Adrenal gland (tissue), 12 donors: Measurements from ENCODE around the gene CDK4. TPM values are rescaled to one million over a fixed set of nuclear protein-coding genes. Genes with fewer than 3 reads are reported as not detected.

Experiments used
- DNase-seq, 7 donors: peaks; one replicate each; pipeline ENCODE4 v3.0.0-alpha.2; 2019 to 2020
- H3K27ac ChIP-seq, 5 donors: fragments of 200-600 bp; sonication (generic) in 4 of 5; 1 replicate in 3 of 5; 2 replicates in 2 of 5; pipeline versions ENCODE4 v1.5.1 to v1.8.0; 2016 to 2020; ENCODE audit warnings: mild to moderate bottlenecking in 1 of 5
- H3K27me3 ChIP-seq: fragments of 200-600 bp; 2 replicates; pipeline ENCODE4 v1.8.0; 2021
- H3K36me3 ChIP-seq, 2 donors: fragments of 200-600 bp; replicated peaks in 1 of 2; 1 replicate in 1 of 2; 2 replicates in 1 of 2; pipeline versions ENCODE4 v1.5.1 to v1.8.0; 2018 to 2022
- H3K4me1 ChIP-seq, 2 donors: fragments of 200-600 bp; replicated peaks in 1 of 2; 1 replicate in 1 of 2; 2 replicates in 1 of 2; pipeline versions ENCODE4 v1.5.1 to v1.8.0; 2018 to 2021
- H3K4me3 ChIP-seq, 4 donors: fragments of 200-600 bp; sonication (generic) in 3 of 4; one replicate each; pipeline ENCODE4 v1.5.1; 2016 to 2018
- H3K9me3 ChIP-seq, 3 donors: fragments of 200-600 bp; sonication (generic) in 1 of 3; replicated peaks in 1 of 3; 1 replicate in 2 of 3; 2 replicates in 1 of 3; pipeline versions ENCODE4 v1.5.1 to v1.8.0; 2016 to 2021
- CTCF ChIP-seq, 6 experiments: fragments of 450-650 bp in 4 of 6; fragments of 200-600 bp in 2 of 6; sonication (generic) in 1 of 6; IDR thresholded peaks; 1 replicate in 5 of 6; 2 replicates in 1 of 6; pipeline versions ENCODE4 v1.5.1 to v1.8.0; 2016 to 2021; ENCODE audit warnings: antibody characterized with exemption in 6 of 6, mild to moderate bottlenecking in 2 of 6, moderate library complexity in 1 of 6
- POLR2A ChIP-seq, 2 donors: fragments of 450-650 bp; IDR thresholded peaks; one replicate each; pipeline ENCODE4 v1.6.1; 2017; ENCODE audit warnings: antibody characterized with exemption in 2 of 2, mild to moderate bottlenecking in 2 of 2, moderate library complexity in 1 of 2
- WGBS, 4 donors: extraction: QIAGEN DNeasy Blood & Tissue Kit in 2 of 4; methylation state at CpG; one replicate each; pipeline versions ENCODE4 v1.1.5 to v1.1.7; 2013 to 2017; 5-methylcytosine and 5-hydroxymethylcytosine counted together
- intact Hi-C, 2 donors: fragments of 100-400 bp; cut with DNase I; formaldehyde crosslinking; loops; one replicate each; pipeline versions ENCODE4 v1.14.1 to v1.15.0; 2022 to 2023
- polyA plus RNA-seq, 3 donors: library from polyadenylated mRNA; stranded (reverse); fragments of 200-250 nt in 2 of 3; fragments of 350-450 nt in 1 of 3; fragmentation: Illumina TruSeq in 1 of 3; extraction: RNeasy Lipid Tissue Mini Kit (QIAGEN cat#74804) in 1 of 3; gene quantifications; one replicate each; pipeline ENCODE4 v1.2.3, GENCODE V29; 2013 to 2014
- total RNA-seq, 9 donors: library from RNA; depleted of rRNA in 4 of 9; stranded (reverse); fragments of >200 nt in 4 of 9; fragments of 120-200 nt in 1 of 9; fragmentation: NEBNext Ultra II Directional in 1 of 9; extraction: Animal tissue kit (Norgen Biotek cat#: 25700) in 1 of 9; gene quantifications; one replicate each; pipeline versions ENCODE4 v1.1.0 to v1.2.4, GENCODE V29; 2013 to 2023
- donor health status: healthy with polysubstance abuse.
- donor health status: Bipolar disorder and iron deficiency.
- donor health status: DM: yes; HTN: yes; CAD: no.
- donor health status: DM: no; HTN: no; CAD: no.
- donor health status: DM: no; HTN: no; CAD: no.
- donor health status: DM: yes; HTN: yes; CAD: no.

CDK4 gene
- total and polyA plus RNA-seq, 12 donors = 46.8 to 197 (median 139) TPM

GRCh38 chr12:57720606-57721595 lies 31.2 kb downstream of the CDK4 start:
- 56 to 91% (median 89%) methylated on average over 2 to 11 of the region's 11 CpGs for WGBS, 4 donors
- Histone ChIP-seq H3K4me1 (peaks cover 0 to 2% of the 10 kb centered on the region in 2 donors), H3K27ac (no peak overlapping the region), H3K4me3 (no peak overlapping the region), H3K9me3 (no peaks in the 10 kb centered on the region), H3K36me3 (peaks cover 0 to 59% of the 10 kb centered on the region in 2 donors), H3K27me3 (no peaks in the 10 kb centered on the region)
- intact Hi-C loops = no loop called here
- no peak for TF ChIP-seq POLR2A (IDR thresholded peaks at IDR 0.05)
- no peak for TF ChIP-seq CTCF (IDR thresholded peaks at IDR 0.05)
- peak in 1 of 7 donors; percentile 41 for DNase-seq

- Histone ChIP-seq H3K36me3 (peaks cover 0 to 67% of the 10 kb centered on the region in 2 donors), H3K27ac (no peak overlapping the region), H3K4me3 (no peak overlapping the region), H3K4me1 (no peaks in the 10 kb centered on the region), H3K9me3 (no peaks in the 10 kb centered on the region), H3K27me3 (no peaks in the 10 kb centered on the region)
- intact Hi-C loops = no loop called here
- no peak for TF ChIP-seq CTCF (IDR thresholded peaks at IDR 0.05)
- TF ChIP-seq POLR2A (IDR thresholded peaks at IDR 0.05) = no peak
- 94 to 95% (median 94%) methylated on average over 17 to 20 of the region's 20 CpGs for WGBS, 4 donors
- peak in 1 of 7 donors; percentile 45 for DNase-seq
Observed at GRCh38 chr12:57719777-57720605, 32.1 kb downstream of the CDK4 start.

- Histone ChIP-seq H3K9me3 (no peaks in the 10 kb centered on the region), H3K4me1 (no peaks in the 10 kb centered on the region), H3K36me3 (peaks cover 0 to 74% of the 10 kb centered on the region in 2 donors), H3K27ac (no peak overlapping the region), H3K4me3 (no peak overlapping the region), H3K27me3 (no peaks in the 10 kb centered on the region)
- peak in 1 of 7 donors; percentile 44 for DNase-seq
- TF ChIP-seq POLR2A (IDR thresholded peaks at IDR 0.05) = no peak
- TF ChIP-seq CTCF (IDR thresholded peaks at IDR 0.05) = no peak
- WGBS, 4 donors = 96 to 97% (median 96%) methylated on average over 15 of the region's 15 CpGs
- intact Hi-C loops = no loop called here
Observed at GRCh38 chr12:57718641-57719528, 33.2 kb downstream of the CDK4 start.
